ENCODE data around the gene SCNN1G.

GRCh38 chr16:23185656-23186055 is 3.1 kb downstream of the SCNN1G start:
- TF ChIP-seq CC2D1A (IDR thresholded peaks at IDR 0.05) (no peak), ZNF644 (tag; IDR thresholded peaks at IDR 0.05; ENCODE audit: low read depth) (no peak), E2F1 (CRISPR knock-in tag; IDR thresholded peaks at IDR 0.05) (no peak), HDAC6 (IDR thresholded peaks at IDR 0.05; ENCODE audit: low read depth, low read length) (no peak), SMC3 (conservative IDR thresholded peaks at IDR 0.05; ENCODE audit: insufficient read depth, low read depth, low read length) (no peak), JUNB (CRISPR knock-in tag; conservative IDR thresholded peaks at IDR 0.05) (no peak), MTA3 (IDR thresholded peaks at IDR 0.05; ENCODE audit: borderline replicate concordance) (no peak), XRCC5 (IDR thresholded peaks at IDR 0.05; ENCODE audit: low read depth, low read length) (no peak)
